ENCODE results near the gene DDN. TPM values are rescaled to one million over a fixed set of nuclear protein-coding genes. Genes with fewer than 3 reads are reported as not detected.

DDN gene
- total and polyA plus RNA-seq, 2 donors (not counting 3 experiments of a cell fraction or from before 2014, with no cell fraction given): 0.07 to 0.22 TPM

DNA sequence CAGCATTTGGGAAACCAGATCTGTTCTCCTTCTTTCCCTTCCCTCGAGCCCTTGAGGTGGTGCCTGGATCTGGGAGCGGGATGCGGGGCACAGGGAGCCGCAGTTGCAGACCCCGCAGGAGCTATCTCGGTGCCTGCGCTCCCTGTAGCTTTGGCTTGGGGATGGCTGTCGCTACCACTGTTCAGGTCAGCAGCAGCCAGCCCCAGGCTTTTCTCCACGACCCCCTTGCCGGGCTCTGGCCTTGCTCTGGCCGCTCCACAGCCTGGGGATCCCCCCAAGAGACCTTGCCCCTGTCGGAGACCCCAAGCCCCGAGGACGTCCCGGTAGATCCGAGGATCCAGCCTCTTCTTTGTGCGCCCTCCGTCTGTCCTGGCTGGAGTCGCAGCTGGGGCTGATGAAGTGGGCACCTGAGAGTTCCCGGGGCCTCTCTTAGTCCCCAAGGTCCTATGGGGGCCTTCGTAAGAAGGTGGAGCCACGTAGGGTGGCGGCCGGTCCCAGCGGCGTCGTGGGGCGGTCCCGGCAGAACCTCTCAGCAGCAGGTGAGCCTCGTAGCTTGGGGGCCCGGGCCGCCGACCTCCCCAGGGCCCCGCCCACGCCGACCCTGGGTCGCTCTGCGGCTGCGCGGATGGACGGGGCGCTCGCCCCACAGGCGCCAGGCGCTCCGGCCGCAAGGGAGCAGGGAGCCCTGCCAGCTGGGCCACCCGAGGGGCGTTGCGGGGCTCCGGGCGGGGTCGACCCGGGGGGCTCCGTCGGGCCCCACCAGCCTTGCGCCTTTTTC lies 1.3 kb downstream of the DDN start:
- Histone ChIP-seq H3K27me3 (ENCODE audit: control insufficient read depth in 2 of 2, insufficient read depth in 2 of 2, low read length in 2 of 2) (peaks cover 17 to 24% of the 10 kb centered on the region in 2 experiments), H3K79me2 (ENCODE audit: control insufficient read depth, insufficient read depth, low read length) (no peaks in the 10 kb centered on the region), H3K27ac (ENCODE audit: insufficient read depth, low read depth, low read length) (no peak overlapping the region), H3K9ac (replicated peaks; ENCODE audit: extremely low read depth, insufficient read depth, low read length) (no peak overlapping the region), H3K36me3 (ENCODE audit: control insufficient read depth in 2 of 2, extremely low read depth in 1 of 2, insufficient read depth in 2 of 2, low read length in 2 of 2) (peaks cover 5 to 8% of the 10 kb centered on the region in 2 experiments), H3K9me1 (replicated peaks; ENCODE audit: control insufficient read depth, extremely low read depth, insufficient read depth, low read length) (no peaks in the 10 kb centered on the region), H3K4me1 (ENCODE audit: control insufficient read depth, extremely low read depth, insufficient read depth, low read length) (peaks cover 11% of the 10 kb centered on the region), H2AFZ (ENCODE audit: low read depth, low read length) (peak overlapping the region; percentile 54), H3K9me3 (replicated peaks; ENCODE audit: control insufficient read depth, insufficient read depth, low read length) (no peaks in the 10 kb centered on the region), H4K20me1 (replicated peaks; ENCODE audit: control insufficient read depth, extremely low read depth, insufficient read depth, low read length) (no peaks in the 10 kb centered on the region), H3K4me2 (ENCODE audit: insufficient read depth, low read length) (peak overlapping the region; percentile 47), H3K4me3 (replicated peaks in 1 of 3; ENCODE audit: insufficient read depth in 1 of 3, low read depth in 1 of 3, low read length in 3 of 3) (peak overlapping the region; percentile 12 to 27 (median 26))
- ChIA-PET CTCF (interaction anchor here (1.1 to 10.5 kb wide), 10 partner anchors 8 to 228 kb away, joined by 3 to 175 read pairs (median 16); partner anchors contain the start of genes PRKAG1 and WNT1), POLR2A (no interaction called here)
- dilution Hi-C loops (cut with MboI; ENCODE audit: extremely low pct_ligation_motif_present, low sequenced_read_pairs): no loop called here
- DNase-seq (ENCODE audit: low read depth, low spot score) (no peak), FAIRE-seq (peak; percentile 55)
- no TSS peak for BruUV-seq (replicated peaks)
- TF ChIP-seq CTCF (IDR thresholded peaks at IDR 0.05; ENCODE audit: extremely low read depth in 1 of 2, insufficient read depth in 1 of 2, low read depth in 1 of 2, low read length in 2 of 2) (no peak), MAX (IDR thresholded peaks at IDR 0.05; ENCODE audit: insufficient read depth, insufficient read length) (no peak), FOS (IDR thresholded peaks at IDR 0.05; ENCODE audit: borderline replicate concordance, insufficient read depth, low read length) (no peak), EZH2 (IDR thresholded peaks at IDR 0.05; ENCODE audit: borderline replicate concordance, low read depth, low read length, severe bottlenecking) (peak; percentile 63), GATA2 (IDR thresholded peaks at IDR 0.05; ENCODE audit: insufficient read depth, insufficient read length, low read depth, low read length) (no peak)
- intact Hi-C loops (cut with micrococcal nuclease): no loop called here

Measured in endothelial cell of umbilical vein (primary cell).